ENCODE data around the gene AFF1. TPM values are rescaled to one million over a fixed set of nuclear protein-coding genes. Genes with fewer than 3 reads are reported as not detected.
"Not testable (repeated sequence)": the region's sequence is repeated elsewhere in the genome, so short reads cannot be mapped to it uniquely, and the experiment has no call there.

AFF1 gene
- total and polyA plus RNA-seq, 2 of the 4 experiments (the other 2 are of a cell fraction), result 7.0 to 9.6 TPM

- H3K4me1 ChIP-seq (ENCODE audit: control insufficient read depth, insufficient read depth, low read length), result peaks cover 28% of the 10 kb centered on the region
- no CpG with 5 or more reads among the region's 7 CpGs for WGBS, 2 experiments (ENCODE audit: extremely low coverage in 2 of 2, insufficient read length in 1 of 2)
Observed at GRCh38 chr4:87037171-87037570, 102.4 kb downstream of the AFF1 start.

More at GRCh38 chr4:87037171-87037570, 102.4 kb downstream of the AFF1 start:
- H2BK120ac ChIP-seq (ENCODE audit: low read depth, low read length); H2BK15ac ChIP-seq (ENCODE audit: low read depth, low read length); ATAC-seq (ENCODE audit: low read depth); H3K4me3 ChIP-seq (ENCODE audit: insufficient read depth, low read depth, low read length); H3K56ac ChIP-seq (ENCODE audit: extremely low read depth, insufficient read depth, low read length); H3K18ac ChIP-seq (ENCODE audit: low read depth, low read length); H2AFZ ChIP-seq (replicated peaks; ENCODE audit: low read length, poor library complexity); intact Hi-C loops (cut with micrococcal nuclease); H3K27me3 ChIP-seq (ENCODE audit: control insufficient read depth, insufficient read depth, low read length); H2BK5ac ChIP-seq (ENCODE audit: low read depth, low read length, poor library complexity, severe bottlenecking); BruUV-seq (replicated peaks); DNase-seq; H4K91ac ChIP-seq (ENCODE audit: insufficient read depth, low read depth, low read length); H3K9ac ChIP-seq (ENCODE audit: low read depth, low read length); POLR2A ChIA-PET (ENCODE audit: unreplicated experiment); H3K23ac ChIP-seq (ENCODE audit: low read depth, low read length); H2AK9ac ChIP-seq (replicated peaks; ENCODE audit: low read depth, low read length, poor library complexity); H3K14ac ChIP-seq (replicated peaks; ENCODE audit: low read depth, low read length); H2AK5ac ChIP-seq (ENCODE audit: low read depth, low read length); H2BK20ac ChIP-seq (ENCODE audit: low read depth, low read length); H3K27ac ChIP-seq (ENCODE audit: insufficient read depth, low read length); H3K4me2 ChIP-seq (ENCODE audit: low read depth, low read length); H3K9me3 ChIP-seq (ENCODE audit: control insufficient read depth, insufficient read depth, low read length); H3K36me3 ChIP-seq (ENCODE audit: control insufficient read depth, insufficient read depth, low read length); dilution Hi-C loops (cut with HindIII; ENCODE audit: low sequenced_read_pairs, unreplicated experiment); H3K4ac ChIP-seq (ENCODE audit: low read depth, low read length); H4K8ac ChIP-seq (ENCODE audit: low read depth in 2 of 2, low read length in 2 of 2); in situ Hi-C loops (cut with MboI; ENCODE audit: low sequenced_read_pairs); H4K5ac ChIP-seq (ENCODE audit: low read depth, low read length): not testable (repeated sequence)
- Histone ChIP-seq H4K20me1 (ENCODE audit: insufficient read depth, low read length) (peaks cover 49% of the 10 kb centered on the region), H3K79me1 (ENCODE audit: low read depth in 1 of 2, low read length in 2 of 2) (peaks cover 42 to 91% of the 10 kb centered on the region in 2 experiments), H3K9me1 (ENCODE audit: insufficient read depth, low read length) (peaks cover 12% of the 10 kb centered on the region; the same call in 1 of the 2 replicates)
- CTCF ChIA-PET, result interaction anchor here (0.7 kb wide), 1 partner anchor 440 kb away, joined by 3 read pairs; no protein-coding TSS in a partner anchor

All from IMR-90 (cell line).